ENCODE results near the gene OSGEP. TPM values are rescaled to one million over a fixed set of nuclear protein-coding genes. Genes with fewer than 3 reads are reported as not detected.

The OSGEP gene
- total and polyA plus RNA-seq, 4 donors, result 35.5 to 54.1 (median 44.2) TPM

DNA sequence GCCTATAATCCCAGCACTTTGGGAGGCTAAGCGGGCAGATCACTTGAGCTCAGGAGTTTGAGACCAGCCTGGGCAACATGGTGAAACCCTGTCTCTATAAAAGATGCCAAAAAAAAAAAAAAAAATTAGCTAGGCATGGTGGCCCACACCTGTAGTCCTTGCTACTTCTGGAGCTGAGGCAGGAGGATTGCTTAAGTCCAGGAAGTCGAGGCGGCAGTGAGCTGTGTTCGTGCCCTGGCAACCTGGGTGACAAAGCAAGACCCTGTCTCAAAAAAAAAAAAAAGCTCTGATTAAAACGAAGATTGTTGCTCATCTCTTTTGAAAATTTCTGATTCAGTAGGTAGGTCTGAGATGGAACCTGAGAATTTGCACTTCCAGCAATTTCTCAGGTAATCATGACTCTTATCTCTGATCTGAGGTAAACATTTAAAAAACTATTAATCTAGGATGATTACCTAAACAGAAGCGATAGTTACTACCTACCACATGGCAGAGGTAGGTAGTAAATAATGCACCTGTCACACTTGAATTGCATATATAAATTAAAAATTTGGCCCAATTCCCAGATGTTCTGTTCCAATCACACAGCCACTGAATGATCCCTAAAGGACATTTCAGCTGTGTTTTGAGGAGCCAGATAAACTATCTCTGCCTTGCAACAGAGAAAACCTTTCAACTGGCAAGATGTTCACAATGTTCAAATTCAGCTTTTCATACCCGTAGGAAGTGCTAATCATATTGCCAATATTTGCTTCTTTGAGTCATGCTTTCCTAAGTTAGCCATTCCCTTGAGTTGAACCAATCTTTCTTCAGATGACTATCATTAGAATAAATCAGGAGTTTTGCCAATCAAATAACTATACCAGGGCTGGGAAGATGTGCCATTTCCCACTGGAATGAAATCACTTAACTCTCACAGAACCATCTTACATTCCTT is 37.1 kb downstream of the OSGEP start:
- no peaks in the 10 kb centered on the region for H3K27me3 ChIP-seq (ENCODE audit: control insufficient read depth in 3 of 3, insufficient read depth in 3 of 3, low read length in 2 of 3)
- H3K4me3 ChIP-seq, result no peak overlapping the region
- H3K9ac ChIP-seq (ENCODE audit: insufficient read depth in 1 of 2, low read length in 2 of 2), result no peak overlapping the region
- peaks cover 0 to 7% (median 5%) of the 10 kb centered on the region in 5 donors for H3K4me1 ChIP-seq (ENCODE audit: control insufficient read depth in 5 of 5, insufficient read depth in 5 of 5, low read length in 5 of 5)
- TF ChIP-seq, protein P1, sequence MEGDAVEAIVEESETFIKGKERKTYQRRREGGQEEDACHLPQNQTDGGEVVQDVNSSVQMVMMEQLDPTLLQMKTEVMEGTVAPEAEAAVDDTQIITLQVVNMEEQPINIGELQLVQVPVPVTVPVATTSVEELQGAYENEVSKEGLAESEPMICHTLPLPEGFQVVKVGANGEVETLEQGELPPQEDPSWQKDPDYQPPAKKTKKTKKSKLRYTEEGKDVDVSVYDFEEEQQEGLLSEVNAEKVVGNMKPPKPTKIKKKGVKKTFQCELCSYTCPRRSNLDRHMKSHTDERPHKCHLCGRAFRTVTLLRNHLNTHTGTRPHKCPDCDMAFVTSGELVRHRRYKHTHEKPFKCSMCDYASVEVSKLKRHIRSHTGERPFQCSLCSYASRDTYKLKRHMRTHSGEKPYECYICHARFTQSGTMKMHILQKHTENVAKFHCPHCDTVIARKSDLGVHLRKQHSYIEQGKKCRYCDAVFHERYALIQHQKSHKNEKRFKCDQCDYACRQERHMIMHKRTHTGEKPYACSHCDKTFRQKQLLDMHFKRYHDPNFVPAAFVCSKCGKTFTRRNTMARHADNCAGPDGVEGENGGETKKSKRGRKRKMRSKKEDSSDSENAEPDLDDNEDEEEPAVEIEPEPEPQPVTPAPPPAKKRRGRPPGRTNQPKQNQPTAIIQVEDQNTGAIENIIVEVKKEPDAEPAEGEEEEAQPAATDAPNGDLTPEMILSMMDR (IDR thresholded peaks at IDR 0.05; ENCODE audit: control extremely low read depth, extremely low read depth), result no peak
- no peaks in the 10 kb centered on the region for H3K9me3 ChIP-seq (ENCODE audit: control insufficient read depth in 4 of 4, insufficient read depth in 3 of 4, low read length in 3 of 4)
- no peaks in the 10 kb centered on the region for H3K36me3 ChIP-seq (ENCODE audit: control insufficient read depth in 4 of 4, insufficient read depth in 4 of 4, low read length in 4 of 4)
- WGBS, 2 donors, result 48 to 74% methylated on average over 7 of the region's 7 CpGs
- DNase-seq, result no peak
- H3K27ac ChIP-seq (ENCODE audit: low read depth in 1 of 2, low read length in 1 of 2), result no peak overlapping the region
- ATAC-seq (ENCODE audit: insufficient read depth, low FRiP score), result no peak

DNA sequence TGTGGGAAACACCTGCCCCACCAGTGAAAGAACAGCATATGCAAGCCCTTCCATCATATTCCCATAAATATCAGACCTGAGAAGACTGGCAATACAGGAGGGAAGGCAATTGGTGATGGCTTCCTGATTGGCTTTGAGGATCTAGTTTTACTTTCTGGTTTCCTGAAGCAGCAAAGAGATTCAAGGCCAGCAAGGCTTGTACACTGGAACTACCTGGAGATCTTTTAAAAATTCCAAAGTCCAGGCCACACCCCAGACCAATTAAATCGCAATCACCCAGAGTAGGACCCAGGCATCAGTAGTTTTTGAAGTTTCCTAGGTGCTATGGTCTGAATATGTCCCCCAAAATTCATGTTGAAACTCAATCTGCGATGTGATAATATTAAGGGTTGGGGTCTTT is 38.4 kb downstream of the OSGEP start:
- H3K36me3 ChIP-seq (ENCODE audit: control insufficient read depth in 4 of 4, insufficient read depth in 4 of 4, low read length in 4 of 4), result no peaks in the 10 kb centered on the region
- no peak overlapping the region for H3K27ac ChIP-seq (ENCODE audit: low read depth in 1 of 2, low read length in 1 of 2)
- H3K27me3 ChIP-seq (ENCODE audit: control insufficient read depth in 3 of 3, insufficient read depth in 3 of 3, low read length in 2 of 3), result no peaks in the 10 kb centered on the region
- ATAC-seq (ENCODE audit: insufficient read depth, low FRiP score) (no peak), DNase-seq (no peak)
- whole genome bisulfite sequencing, 2 donors, result 92 to 95% methylated on average over 2 of the region's 2 CpGs
- H3K9ac ChIP-seq (ENCODE audit: insufficient read depth in 1 of 2, low read length in 2 of 2), result no peak overlapping the region
- TF ChIP-seq, protein P1 (IDR thresholded peaks at IDR 0.05; ENCODE audit: control extremely low read depth, extremely low read depth), result no peak
- H3K9me3 ChIP-seq (ENCODE audit: control insufficient read depth in 4 of 4, insufficient read depth in 3 of 4, low read length in 3 of 4), result no peaks in the 10 kb centered on the region
- no peak overlapping the region for H3K4me3 ChIP-seq
- peaks cover 0 to 14% (median 5%) of the 10 kb centered on the region in 5 donors for H3K4me1 ChIP-seq (ENCODE audit: control insufficient read depth in 5 of 5, insufficient read depth in 5 of 5, low read length in 5 of 5)

DNA sequence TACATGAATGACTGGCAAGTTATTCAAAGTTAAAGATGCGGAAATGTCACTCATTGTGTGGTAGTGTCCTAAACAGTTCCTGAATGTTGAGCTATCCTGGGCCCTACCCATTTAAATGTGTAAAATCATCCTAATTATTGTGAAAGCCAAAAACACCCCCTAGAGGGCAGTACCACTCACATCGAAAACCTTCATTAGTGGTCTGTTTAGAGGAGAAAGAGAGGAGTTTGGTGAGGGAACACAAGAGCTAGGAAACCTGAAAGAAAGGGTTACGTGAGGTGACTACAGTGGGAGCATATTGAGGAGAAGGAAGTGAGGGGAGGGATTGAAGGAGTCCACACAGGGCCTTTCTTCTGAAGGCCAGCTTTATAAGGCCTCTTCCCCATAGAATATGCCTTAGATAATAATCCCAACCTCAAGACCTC is 38.8 kb downstream of the OSGEP start:
- Histone ChIP-seq H3K27ac (ENCODE audit: low read depth in 1 of 2, low read length in 1 of 2) (no peak overlapping the region), H3K4me1 (ENCODE audit: control insufficient read depth in 5 of 5, insufficient read depth in 5 of 5, low read length in 5 of 5) (peaks cover 0 to 14% (median 5%) of the 10 kb centered on the region in 5 donors), H3K36me3 (ENCODE audit: control insufficient read depth in 4 of 4, insufficient read depth in 4 of 4, low read length in 4 of 4) (no peaks in the 10 kb centered on the region), H3K9ac (ENCODE audit: insufficient read depth in 1 of 2, low read length in 2 of 2) (peak overlapping the region in 1 of 2 donors; percentile 28), H3K4me3 (no peak overlapping the region), H3K27me3 (ENCODE audit: control insufficient read depth in 3 of 3, insufficient read depth in 3 of 3, low read length in 2 of 3) (no peaks in the 10 kb centered on the region), H3K9me3 (ENCODE audit: control insufficient read depth in 4 of 4, insufficient read depth in 3 of 4, low read length in 3 of 4) (no peaks in the 10 kb centered on the region)
- 33 to 38% methylated on average over 3 of the region's 3 CpGs for WGBS, 2 donors
- TF ChIP-seq, protein P1 (IDR thresholded peaks at IDR 0.05; ENCODE audit: control extremely low read depth, extremely low read depth), result peak; percentile 41
- DNase-seq, result peak in 2 of 3 donors; percentile 62 to 67
- ATAC-seq (ENCODE audit: insufficient read depth, low FRiP score), result no peak

All from lung (tissue), 12 donors.